GDM1 (cell line): ENCODE data around the gene IL26.

Source experiments
- DNase-seq: peaks from one replicate; lab custom pipeline; 2025; lab: John Stamatoyannopoulos, UW

The IL26 gene

DNA sequence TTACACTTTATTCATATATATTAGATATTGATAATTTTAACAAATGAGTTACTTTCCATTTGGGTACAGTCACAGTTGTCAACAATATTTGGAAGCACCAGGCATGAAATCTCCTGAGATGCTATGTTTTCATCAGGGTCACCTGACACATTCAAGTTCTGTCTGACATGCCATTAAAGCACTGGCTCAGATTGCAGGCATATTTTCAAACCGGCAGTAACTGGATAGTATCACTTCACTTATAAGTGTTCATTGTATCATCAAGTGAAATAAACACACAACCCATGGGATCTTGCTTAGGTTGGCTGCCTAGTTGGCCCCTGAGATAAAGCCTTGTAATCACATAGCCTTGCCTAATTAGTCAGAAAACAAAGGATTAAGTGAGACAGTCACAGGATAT lies 70.8 kb downstream of the IL26 start:
- no peak for DNase-seq
